GM19397 (cell line): ENCODE results near the gene CACNA1E.

Experiments used
- ATAC-seq: cut with Tn5 transposase; IDR thresholded peaks from one replicate; pipeline ENCODE4 v1.9.1; 2021; ENCODE audit warnings: mild to moderate bottlenecking, moderate library complexity; ENCODE audit not compliant: unreplicated experiment

CACNA1E gene

GRCh38 chr1:181626279-181626938 lies 143.1 kb downstream of the CACNA1E start:
- ATAC-seq = no peak

DNA sequence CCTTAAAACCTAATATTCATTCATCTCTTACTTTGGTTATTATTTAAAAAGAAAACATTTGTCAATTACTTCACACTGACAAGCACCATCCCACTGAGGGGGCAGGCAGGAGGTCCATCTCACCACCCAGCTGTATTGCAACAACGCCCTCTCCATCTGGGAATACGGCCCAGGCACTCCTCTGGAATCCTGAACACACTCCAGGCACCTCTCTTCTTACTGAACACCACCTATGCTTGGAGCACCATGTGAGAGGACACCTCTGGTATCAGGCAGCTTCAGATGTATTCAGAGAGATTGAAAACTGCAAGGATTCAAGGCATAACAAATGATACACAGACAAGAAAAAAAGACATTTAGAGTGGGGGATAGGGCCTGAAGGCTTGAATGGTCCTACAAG lies 147.1 kb downstream of the CACNA1E start:
- no peak for ATAC-seq

DNA sequence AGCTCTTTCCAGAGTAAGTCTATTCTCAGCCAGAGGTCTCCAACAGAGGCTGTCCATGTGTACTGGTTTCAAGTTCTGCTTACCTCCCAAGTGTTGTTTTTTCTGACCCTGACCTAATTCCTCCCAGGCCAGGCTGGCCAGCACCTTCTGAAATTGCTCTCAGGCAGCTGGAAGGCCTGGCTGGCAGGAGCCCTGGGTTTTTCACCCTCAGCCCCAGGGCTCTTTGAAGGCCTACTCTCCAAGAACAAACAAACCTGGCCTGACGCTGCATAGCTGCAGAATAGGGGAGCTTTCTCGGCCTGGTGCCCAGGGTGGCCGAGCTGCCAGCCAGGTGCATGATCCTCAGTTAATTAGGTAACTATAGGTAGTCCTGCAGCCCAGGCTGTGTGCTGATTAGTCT lies 147.5 kb downstream of the CACNA1E start:
- ATAC-seq = no peak

- ATAC-seq = no peak
Measured at GRCh38 chr1:181632492-181632891, 149.2 kb downstream of the CACNA1E start.

- ATAC-seq = no peak
Measured at GRCh38 chr1:181632960-181633359, 149.6 kb downstream of the CACNA1E start.

DNA sequence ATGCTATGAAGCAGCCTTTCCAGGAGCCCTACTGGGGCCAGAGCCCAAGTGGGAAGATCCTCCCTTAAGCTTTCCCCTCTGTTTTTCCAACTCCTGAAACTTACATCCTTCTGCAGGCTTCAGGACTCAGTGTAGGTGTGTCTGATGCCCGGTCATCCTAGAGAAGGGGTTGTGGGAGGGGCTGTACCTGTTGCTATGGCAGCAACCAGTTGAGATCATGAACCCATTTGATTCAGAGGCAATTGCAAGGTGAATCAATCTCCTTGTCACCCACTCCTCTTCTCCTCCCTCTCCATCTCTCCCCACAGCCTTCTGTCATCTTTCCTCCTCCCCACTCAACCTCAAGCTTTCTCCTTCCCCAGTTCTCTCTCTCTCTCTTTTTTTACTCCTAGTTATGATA lies 151.8 kb downstream of the CACNA1E start:
- no peak for ATAC-seq

DNA sequence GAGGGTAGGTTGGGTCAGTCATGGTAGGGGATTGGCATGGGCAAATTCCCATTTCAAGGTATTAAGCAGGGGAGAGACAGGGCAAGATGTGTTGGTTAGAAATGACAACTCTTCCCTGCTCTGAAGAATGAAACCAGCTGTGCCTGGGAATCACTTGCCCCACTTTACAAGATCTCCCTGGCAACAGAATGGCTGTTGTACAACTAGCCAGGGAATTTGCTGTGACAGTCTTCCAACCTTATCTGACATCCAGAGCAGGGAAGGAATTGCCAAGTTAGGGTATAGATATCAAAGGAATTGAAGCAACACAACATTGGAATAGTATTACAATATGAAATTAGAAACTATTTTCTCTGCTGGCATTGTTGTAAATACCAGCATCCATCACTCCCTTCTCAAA lies 154.7 kb downstream of the CACNA1E start:
- no peak for ATAC-seq

- no peak for ATAC-seq
Measured at GRCh38 chr1:181640956-181641355, 157.6 kb downstream of the CACNA1E start.

GRCh38 chr1:181643631-181644030 lies 160.3 kb downstream of the CACNA1E start:
- no peak for ATAC-seq

GRCh38 chr1:181645171-181645570 lies 161.9 kb downstream of the CACNA1E start:
- no peak for ATAC-seq

DNA sequence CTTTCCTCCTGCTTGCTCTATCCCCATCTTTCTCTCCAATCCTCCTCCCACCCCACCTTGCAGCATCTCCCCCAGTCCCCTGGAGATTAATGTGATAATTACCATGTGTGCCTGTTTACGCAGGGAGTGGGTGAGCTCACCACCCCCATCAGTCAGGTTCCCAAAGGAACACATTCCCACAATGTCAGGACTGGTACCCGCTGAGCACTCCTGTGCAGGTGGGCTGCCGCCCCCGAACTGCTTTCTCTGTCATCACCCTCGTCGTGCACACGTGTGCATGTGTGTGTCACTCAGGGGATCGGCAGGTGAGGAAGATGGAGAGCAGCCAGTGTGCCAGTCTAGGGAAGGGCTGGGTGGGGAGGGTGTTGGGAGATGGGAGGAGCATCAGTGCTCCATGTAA lies 163.4 kb downstream of the CACNA1E start:
- no peak for ATAC-seq

DNA sequence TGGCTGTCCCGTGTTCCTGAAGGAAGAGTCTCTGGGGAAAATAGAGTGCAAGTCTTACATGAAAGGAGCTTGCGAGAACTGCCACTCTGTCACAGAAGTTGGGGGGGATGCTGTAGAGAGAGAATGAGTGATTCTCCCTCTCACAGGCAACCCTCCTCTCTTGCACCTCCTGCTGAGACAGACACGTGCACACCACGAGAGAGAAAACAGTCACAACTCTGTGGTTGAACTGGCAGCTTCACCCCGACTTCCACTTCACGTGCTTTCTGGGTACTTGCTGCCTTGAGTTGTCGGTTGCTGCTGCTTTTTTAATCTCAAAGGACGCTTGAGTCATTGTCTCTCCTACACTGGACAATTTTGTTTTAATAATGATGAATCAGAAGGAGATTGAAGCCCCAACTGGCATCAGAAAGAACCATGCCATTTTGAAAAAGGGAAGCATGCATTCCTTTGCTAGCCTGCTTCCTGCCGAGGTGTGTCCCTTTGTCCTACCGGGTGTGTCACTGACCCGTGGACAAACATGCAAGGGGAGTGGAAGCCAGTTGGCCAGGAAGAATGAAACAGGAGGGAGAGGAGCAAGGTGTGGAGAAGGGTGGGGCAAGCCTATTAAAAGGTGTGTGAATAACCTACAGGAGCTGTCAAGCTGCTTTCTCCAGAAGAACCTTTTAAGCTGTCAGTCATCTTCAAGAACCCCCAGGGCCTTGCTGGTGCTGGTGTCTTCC lies 164.2 kb downstream of the CACNA1E start:
- ATAC-seq = no peak

- ATAC-seq = no peak
Measured at GRCh38 chr1:181651276-181651675, 168.0 kb downstream of the CACNA1E start.

DNA sequence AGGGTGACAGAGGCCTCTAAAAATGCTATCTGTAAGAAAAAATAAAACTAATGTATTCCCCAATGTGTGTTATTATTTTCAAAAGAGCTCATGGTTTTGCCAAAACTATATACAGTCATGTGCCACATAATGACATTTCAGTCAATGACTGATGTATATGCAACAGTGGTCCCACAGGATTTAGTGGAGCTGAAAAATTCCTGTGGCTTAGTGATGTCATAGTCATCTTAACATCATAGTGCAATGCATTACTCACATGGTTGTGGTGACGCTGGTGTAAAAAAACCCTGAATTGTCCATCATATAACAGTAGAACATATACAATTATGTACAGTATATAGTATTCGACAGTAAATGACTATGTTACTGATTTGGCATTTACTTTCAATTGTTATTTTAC lies 172.4 kb downstream of the CACNA1E start:
- ATAC-seq = no peak

- no peak for ATAC-seq
Measured at GRCh38 chr1:181656491-181656890, 173.2 kb downstream of the CACNA1E start.

DNA sequence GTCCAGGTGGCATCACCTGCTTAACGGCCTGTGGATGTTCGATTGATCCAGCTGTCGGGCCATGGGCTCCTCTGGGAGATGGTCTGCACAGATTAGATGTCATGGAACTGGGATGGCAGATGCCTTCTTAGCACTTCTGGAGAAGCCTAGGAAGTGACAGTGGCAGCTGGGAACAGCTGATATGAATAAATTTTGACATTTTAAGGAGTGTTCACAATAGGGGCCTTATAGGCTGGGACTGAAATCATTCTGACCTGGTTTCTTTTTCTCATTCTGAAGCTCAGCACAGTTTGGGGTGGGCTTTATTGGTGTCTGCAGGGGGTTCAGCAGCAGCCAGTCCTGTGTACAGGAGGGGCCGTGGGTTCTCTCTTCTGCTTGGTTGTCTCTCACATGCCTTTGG lies 175.3 kb downstream of the CACNA1E start:
- ATAC-seq = no peak

DNA sequence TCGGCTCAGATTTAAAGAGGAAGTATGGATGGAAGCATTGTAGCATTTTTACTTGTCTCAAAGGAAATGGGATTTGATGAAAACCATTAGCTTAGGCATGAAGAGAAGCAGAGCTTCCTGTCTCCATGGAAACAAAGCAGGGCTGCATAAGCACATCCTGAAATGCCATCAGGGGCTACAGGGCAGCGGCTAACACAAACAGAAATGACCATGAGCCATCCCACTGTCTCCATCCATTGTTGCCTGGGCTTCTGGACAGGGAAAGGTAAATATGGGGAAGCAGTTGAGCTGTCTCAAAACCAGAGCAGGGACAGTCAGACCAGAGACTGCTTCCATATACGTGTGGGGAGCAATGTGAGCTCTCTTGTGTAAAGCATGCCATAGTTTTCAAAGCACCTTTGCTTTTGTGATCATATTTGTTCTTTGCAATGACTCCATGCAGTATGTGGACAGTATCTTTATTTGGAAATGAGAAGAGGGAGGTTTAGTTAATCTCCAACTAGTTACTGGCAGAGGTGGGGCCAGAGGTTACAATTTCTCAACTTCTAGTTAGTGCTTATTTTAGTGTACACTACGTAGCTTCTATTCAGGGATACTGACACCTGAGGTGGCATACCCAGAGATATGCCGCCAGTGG lies 176.1 kb downstream of the CACNA1E start:
- ATAC-seq = no peak

GRCh38 chr1:181660621-181661020 lies 177.3 kb downstream of the CACNA1E start:
- no peak for ATAC-seq

- ATAC-seq = no peak
Measured at GRCh38 chr1:181661569-181661968, 178.3 kb downstream of the CACNA1E start.

- ATAC-seq = no peak
Measured at GRCh38 chr1:181662606-181663005, 179.3 kb downstream of the CACNA1E start.

- no peak for ATAC-seq
Measured at GRCh38 chr1:181664543-181664942, 181.2 kb downstream of the CACNA1E start.

DNA sequence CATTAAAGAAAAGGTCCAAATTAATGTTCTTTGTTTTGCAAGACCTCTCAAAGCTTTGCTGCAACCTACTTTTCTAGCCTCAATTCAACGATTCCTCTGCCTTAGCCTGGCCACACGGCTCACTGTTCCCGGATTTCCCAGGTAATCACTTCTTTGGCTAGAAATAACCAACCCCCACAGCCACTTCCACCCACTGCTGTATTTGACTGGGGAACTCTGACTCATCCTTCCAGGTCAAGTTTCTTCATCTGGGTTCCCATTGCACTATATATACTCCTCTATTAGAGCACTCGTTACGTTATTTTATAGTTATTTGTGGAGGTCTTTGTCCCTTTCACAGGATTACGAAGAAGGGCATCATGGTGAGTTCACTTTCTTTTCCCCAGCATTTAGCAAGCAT lies 185.9 kb downstream of the CACNA1E start:
- ATAC-seq = no peak
